Midbrain (tissue), 1 donor: Measurements from ENCODE around the gene ENTPD8.

Source experiments
- DNase-seq: peaks from one replicate; lab custom pipeline; 2025; lab: John Stamatoyannopoulos, UW

ENTPD8 gene

GRCh38 chr9:137447722-137448601 is 6.8 kb upstream of the ENTPD8 start:
- DNase-seq = peak; percentile 63

- no peak for DNase-seq
Measured at GRCh38 chr9:137446851-137447471, 5.8 kb upstream of the ENTPD8 start.

- DNase-seq = no peak
Measured at GRCh38 chr9:137445930-137446431, 4.8 kb upstream of the ENTPD8 start.

- DNase-seq = peak; percentile 58
Measured at GRCh38 chr9:137445275-137445807, 4.2 kb upstream of the ENTPD8 start.

- DNase-seq = no peak
Measured at GRCh38 chr9:137444106-137444790, 3.1 kb upstream of the ENTPD8 start.

DNA sequence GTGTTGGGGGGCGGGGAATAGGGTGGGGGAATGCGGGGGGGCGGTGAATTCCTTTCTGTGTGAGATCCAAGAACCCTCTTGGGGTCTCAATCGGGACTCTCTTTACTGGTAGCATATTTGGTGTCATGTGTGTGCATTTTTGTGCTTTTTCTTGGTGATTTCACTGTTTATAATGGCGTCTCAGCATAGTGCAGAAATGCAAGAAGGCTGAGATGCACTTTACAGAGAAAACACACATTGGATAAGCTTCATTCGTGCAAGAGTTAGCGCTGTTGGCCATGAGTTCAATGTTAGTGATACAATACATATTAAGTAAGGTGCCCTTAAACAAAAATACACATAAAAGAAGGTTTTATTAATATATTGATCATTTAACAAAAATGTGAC is 771 bp upstream of the ENTPD8 start:
- no peak for DNase-seq

DNA sequence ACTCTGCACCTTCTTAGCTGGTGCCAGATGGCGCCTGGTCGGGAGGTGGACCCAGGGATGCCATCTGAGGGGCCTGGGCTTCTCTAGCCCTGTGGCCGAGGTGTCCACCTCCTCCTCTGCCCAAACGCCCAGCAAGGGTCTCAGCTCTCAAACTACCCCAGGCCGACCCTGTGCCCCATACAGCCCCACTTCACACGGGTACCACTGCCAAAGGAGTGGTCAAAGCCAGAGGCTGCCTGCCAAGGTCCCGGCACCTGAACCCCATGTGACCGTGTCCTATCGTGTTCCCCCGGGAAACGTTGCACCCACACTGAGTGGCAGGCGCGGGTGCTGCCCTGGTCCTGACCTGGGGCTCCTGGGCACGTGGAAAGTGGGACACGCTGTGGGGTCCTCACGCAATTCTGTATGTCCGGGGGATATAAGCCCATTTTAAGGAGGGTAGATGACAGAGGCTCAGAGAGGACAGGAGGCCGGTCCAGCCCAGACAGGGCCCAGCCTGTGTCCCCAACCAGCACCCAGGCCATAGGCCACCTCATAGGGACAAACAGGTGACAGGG is 1.9 kb downstream of the ENTPD8 start:
- DNase-seq = no peak

- DNase-seq = no peak
Measured at GRCh38 chr9:137438591-137439157, 2.5 kb downstream of the ENTPD8 start.

DNA sequence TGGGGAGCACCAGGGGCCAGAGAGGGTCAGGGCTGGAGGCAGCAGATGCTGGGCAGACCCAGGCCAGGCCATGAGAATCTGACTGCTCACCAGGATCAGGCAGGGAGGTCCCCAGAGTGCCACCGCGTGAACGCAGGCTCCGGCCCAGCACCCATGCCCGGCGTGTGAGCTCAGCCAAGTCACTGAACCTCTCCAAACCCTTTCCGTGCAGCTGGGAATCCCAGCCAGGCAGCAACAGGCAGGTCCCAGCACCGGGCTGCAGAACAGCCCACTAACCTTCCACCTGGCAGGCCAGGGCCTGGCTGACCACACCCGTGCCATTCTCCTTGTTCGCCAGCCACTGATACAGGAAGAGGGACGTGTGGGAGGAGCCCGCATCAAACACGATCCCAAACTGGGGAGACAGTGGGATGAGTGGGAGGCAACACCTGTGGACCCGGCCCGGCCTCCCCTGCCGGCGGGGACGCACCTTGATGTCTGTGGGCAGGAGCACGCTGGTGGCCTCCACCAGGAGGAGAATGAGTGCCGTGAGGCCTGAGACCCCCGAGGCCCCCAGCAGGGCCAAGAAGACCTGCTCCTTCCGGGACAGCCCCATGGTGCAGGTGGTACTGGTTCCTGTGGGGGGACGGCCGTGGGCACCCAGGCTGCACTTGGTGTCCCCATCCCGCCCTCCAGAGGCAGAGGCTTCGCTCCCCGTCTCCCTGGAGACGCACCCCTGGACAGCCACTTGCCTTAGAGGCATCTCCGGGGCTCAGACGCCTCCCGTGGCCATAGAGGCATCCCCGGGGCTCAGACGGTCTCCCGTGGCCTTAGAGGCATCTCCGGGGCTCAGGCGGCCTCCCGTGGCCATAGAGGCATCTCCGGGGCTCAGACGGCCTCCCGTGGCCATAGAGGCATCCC is 3.2 kb downstream of the ENTPD8 start:
- no peak for DNase-seq

GRCh38 chr9:137436761-137437600 is 4.2 kb downstream of the ENTPD8 start:
- no peak for DNase-seq

- DNase-seq = no peak
Measured at GRCh38 chr9:137435980-137436760, 5.0 kb downstream of the ENTPD8 start.

DNA sequence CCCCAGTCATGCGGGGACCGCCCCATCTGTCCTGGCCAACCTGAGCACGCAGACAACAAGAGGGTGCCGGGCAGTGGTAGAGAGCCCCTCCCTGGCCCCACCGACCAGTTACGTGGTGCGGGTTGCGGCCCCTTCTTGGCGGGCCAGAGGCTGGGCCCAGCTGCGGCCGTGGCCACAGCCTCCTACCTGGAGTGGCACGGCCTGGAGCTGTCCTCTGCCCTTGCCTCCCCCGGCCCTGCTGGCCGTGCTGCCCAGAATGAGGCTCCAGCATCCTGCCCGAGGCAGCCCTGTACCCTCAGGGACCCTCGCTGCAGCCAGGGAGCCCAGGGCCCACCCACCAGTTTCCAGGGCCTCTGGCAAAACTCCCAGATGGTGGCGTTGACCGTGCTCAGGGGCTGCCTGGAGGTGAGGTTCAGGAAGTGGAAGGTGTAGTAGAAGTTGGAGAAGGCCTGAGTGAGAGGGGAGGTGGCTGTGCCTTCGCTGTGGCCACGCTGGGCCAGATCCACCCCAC is 5.7 kb downstream of the ENTPD8 start:
- DNase-seq = no peak

DNA sequence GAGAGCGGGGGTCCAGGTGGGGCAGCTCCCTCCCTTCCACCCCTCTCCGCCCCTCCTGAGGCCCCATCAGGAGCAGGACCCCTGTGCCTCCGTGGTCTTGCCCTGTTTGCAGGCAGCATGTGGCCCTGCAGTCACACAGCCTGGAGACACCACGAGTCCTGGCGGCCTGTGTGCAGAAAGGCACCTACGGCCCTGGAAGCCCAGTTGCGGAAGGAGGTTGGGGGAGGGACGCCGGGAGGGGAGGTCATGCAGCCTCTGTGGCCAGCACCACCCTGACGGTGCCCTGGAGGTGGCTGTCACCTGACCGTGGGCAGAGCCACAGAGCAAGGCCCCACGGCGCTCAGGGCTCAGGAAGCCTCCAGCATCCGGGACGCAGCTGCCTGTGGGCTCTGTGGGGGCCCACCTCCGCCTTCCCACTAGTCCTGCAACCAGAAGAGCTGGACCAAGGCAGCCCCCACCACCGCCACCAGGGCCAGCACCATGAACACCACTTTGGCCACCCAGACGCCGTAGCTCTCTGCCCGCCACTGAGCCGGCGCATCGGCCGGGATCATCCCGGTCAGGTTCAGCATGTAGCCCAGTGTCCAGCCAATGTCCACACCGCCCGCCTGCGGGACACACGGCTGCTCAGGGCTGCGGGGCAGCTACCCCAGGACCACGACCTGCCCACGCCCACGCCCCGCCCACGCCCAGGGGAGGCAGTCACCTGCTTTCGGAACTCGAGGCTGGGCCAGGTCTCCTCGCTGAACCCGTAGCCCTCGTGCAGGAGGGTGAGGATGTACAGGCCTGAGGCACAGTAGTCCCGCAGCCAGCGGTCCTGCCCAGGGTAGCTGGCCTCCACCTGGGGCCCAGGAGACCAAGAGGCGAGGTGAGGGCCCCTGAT is 6.4 kb downstream of the ENTPD8 start:
- DNase-seq = no peak

DNA sequence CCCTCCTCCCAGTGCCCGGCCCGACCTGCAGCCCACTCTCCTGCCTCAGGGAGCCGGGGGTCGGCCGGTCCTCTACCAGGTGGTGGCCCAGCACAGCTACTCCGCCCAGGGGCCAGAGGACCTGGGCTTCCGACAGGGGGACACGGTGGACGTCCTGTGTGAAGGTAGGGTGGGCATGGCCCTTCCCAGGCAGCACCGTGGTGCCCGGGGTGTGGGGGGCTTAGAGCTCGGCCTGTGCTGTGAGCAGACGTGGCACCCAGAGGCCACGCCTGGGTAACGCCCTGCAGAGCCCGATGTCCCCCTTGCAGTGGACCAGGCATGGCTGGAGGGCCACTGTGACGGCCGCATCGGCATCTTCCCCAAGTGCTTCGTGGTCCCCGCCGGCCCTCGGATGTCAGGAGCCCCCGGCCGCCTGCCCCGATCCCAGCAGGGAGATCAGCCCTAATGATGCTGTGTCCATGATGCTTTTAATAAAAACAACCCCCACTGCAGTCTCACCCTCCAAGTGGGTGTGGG is 7.2 kb downstream of the ENTPD8 start:
- no peak for DNase-seq

DNA sequence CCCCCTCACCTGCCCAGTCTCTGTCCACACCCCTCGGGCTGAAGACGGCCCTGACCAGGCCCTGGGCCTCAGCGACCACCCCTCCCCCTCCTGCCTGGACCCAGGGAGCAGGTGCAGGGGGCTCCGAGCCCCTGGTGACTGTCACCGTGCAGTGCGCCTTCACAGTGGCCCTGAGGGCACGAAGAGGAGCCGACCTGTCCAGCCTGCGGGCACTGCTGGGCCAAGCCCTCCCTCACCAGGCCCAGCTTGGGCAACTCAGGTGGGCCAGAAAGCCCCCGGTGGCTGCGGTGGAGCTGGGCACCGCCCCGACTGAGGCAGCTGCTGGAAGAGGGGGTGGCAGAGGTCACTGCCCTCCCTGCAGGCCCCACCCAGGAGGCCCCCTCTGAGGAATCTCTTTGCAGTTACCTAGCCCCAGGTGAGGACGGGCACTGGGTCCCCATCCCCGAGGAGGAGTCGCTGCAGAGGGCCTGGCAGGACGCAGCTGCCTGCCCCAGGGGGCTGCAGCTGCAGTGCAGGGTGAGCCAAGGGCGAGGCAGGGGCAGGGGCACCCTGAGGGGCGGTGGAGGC is 7.7 kb downstream of the ENTPD8 start:
- DNase-seq = no peak

DNA sequence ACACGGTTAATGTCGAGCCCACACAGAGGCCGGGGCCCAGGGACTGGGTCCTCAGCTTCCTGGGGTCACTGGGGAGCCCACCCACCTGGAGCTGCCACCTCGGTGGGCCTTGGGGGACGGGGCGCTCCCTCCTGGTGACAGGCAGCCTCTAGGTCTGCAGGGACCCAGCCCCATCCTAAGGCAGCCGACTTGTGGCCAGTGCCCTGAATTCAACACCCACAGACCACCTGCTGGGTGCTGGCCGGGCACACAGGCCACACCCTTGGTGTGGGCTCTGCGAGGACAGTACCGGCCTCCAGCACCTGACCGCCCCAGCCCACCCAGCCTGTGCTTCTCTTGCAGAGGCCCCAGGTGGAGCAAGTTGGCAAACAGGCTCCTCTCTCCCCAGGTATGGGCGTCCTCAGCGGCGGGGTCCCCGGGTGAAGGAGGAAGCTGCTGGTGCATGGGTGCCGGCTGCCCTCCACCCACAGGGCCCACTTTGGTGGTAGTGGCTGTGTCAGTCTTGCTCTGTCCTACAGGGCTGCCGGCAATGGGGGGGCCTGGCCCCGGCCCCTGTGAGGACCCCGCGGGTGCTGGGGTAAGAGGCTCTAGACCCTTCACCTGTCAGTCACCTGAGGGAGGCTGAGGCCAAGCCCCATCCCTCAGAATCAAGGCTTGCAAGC is 8.3 kb downstream of the ENTPD8 start:
- DNase-seq = no peak
